GM19099 (cell line): ENCODE results near the gene AJM1.

ENCODE experiments used
- POLR2A ChIP-seq: IDR thresholded peaks from 3 replicates; pipeline ENCODE4 v1.6.1; 2011; ENCODE audit warnings: low read depth; ENCODE audit not compliant: insufficient read length; ENCODE audit errors: extremely low read depth

Gene AJM1

DNA sequence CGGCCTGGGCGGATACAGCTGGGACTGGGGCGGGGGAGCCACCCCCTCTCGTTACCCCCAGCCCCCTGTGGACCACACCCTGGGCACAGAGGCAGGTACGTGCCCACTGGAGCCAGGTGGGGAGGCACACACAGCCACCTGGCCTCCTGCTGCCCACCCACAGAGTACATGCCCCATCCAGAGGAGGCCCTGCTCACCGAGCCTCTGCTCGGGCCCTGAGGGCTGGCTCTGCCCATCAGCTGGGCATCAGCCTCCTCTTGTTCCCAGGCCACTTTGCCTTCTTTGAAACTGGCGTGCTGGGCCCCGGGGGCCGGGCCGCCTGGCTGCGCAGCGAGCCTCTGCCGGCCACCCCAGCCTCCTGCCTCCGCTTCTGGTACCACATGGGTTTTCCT is 16.2 kb downstream of the AJM1 start:
- TF ChIP-seq POLR2A, result no peak

DNA sequence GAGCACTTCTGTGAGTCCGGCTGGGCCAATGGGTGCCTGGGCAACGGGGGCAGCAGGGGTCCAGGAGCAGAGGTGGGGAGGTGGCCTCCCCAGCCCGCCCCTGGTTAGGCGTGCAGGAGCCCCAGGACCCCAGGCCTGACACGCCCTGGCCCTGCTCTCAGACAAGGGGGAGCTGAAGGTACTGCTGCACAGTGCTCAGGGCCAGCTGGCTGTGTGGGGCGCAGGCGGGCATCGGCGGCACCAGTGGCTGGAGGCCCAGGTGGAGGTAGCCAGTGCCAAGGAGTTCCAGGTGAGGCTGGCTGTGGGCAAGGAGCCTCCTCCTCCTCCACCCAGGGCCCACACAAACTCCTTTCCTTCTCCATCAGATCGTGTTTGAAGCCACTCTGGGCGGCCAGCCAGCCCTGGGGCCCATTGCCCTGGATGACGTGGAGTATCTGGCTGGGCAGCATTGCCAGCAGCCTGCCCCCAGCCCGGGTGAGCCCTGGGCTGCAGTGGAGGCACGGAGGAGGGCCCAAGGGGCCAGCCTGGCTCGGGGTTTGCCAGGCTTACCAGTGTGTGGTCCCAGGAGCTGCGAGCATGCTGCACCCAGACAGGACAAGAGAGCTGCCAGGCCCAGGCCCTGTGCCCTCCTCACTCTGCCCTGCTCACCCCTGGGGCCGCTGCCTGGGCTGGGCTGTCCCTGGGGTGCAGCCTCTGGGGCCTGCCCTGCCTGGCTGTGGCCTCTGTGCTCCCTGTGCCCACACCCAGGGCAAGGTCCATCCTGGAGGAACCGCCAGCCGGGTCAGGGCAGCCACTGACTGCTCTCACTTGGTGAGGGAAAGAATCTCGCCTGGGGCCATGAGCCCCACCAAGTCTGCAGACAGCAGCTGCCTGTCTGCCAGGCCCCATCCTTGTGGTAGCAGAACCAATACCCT is 16.8 kb downstream of the AJM1 start:
- no peak for TF ChIP-seq POLR2A

DNA sequence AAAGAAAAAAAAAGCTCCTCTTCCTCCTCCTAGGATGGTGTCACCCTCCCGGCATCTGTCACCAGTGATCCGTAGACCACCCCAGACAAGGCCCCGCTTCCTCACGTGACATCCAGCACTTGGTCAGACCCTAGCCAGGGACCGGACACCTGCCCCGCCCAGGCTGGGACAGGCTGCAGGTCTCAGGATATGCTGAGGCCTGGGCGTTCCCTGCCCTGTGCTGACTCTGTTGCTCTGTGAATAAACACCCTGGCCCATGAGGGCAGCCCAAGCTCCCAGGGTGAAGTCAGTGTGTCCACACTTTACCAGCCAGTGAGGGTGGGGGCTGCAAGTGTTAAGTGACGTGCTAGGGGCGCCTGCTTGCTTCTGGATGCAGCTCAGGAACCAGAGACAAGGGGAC is 18.3 kb downstream of the AJM1 start:
- TF ChIP-seq POLR2A, result no peak

DNA sequence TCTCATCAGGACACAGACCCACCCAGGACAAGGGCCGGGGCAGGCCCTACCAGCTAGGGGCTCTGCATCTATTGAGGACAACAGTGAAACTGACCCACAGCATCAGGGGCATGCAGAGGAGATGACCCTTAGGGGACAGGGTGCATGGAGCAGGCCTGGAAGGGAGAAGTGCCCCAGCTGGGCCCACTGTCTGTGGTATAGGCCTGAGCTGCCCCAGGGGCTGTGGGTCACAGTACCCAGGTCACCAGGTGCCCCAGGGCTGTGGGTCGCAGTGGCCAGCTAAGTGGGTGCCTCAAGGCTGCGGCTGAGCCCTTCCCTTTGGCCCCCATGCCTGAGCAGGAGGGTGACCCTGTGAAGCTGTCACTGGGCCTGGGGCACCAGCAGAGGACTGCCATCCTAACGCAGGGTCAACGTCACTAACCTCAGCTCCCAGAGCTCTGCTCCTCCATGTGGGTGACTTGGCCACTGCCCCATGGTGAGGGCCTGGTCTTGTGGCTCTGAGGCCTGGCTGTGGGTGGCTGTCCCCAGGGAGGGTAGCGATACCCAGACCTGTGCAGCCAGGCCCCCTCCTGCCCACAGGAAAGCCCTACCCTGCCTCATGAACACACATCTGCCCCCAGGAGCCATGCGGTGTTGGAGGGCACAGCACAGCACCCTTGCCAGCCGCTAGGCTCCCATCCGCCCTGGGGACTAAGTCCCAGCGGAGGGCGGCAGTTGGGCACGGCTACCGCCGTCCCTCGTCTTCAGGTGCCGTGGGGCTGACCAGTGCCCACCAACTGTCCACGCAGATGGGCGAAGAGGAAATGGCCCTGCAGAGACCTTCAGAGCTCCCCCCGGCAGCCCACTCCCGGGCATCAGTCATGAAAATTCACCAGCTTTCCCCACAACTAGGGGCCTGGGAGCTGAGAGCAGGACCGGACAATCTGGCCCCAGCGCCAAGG is 18.9 kb downstream of the AJM1 start:
- TF ChIP-seq POLR2A, result no peak

DNA sequence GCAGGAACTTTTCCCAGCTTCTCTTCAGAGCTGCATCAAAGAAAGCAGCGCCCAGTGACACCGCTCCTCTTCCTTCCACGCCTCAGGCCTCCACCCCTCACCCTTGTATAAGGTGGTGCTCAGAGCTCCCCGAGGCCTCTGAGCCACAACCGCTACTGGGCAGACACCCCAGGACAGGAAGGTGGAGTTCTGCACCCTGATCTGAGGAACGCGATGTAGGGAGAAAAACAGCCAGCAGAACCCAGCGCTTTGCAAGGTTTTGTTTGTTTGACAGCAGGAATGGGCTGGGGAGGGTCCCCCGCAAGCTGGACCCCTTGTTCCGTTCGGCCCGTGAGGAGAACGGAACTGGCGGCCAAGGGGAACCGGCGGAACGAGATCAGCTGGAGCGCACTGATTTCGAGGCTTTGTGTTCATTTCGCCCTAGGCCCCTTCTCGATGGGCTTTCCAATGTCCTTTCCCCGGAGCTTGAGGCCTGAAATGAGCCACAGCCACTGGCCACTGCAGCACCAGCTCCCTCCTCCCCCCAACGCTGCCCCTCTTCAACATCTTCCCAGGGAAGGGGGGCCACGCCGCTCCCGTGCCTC is 19.7 kb downstream of the AJM1 start:
- no peak for TF ChIP-seq POLR2A

DNA sequence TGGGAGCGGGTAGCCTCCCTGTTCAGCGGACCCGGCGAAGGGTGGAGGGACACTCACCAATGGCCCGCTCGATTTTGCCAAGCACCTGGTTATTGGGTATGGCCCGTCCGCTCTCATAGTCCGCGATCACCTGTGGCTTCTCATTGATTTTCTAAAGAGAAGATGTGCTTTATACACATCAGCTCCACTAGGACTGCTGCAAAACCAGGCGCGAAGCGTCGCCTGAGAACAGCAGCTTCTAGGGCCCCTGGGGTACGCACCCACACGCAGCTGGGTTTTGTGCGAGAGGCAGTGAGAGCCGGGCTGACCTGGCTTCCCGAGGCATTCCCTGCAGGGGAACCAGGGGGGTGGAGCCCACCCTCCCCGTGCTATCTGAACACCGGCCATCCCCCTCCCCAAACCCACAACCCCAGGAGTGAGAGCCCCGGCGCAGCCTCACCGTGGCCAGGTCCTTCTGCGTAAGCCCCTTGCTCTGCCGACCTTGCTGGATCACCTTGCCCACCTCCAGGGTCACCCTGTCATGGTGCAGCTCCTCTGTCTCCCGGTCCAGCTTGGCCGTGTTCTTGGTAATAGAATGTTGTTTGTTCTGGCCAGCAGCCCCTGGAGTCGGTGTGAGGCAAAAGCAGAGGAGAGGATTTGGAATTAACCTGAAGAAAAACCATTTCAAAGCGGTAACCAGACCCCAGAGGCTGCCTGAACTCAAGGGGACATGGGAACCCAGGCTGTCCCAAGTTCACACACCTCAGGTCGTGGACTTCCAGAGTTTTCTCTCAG is 20.8 kb downstream of the AJM1 start:
- no peak for TF ChIP-seq POLR2A

DNA sequence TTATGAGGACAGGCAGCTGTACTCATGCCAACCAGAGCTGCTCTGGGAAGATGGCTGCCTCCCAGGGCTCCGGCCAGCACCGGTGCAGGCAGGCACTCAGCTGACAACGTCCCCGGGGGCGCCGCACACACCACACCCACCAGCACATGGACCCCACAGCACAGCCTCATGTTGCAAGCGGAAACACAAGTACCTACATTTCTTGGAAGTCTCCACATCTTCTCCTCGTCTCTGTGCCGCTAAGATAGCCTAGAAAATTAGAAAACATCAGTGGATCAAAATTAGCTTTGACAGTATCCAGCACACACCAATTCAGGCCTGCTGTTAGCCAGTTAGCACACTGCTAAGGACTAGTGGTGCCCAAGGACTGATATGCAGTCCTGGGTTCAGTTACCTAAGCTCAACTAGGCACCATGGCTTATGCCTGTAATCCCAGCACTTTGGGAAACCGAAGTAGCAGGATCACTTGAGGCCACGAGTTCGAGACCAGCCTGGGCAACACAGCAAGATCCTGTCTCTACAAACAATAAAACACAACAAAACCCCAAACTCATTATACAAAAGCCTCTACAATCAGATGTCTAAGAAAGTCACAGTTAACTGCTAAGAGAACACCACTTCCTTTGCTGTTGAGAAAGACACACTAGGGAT is 21.5 kb downstream of the AJM1 start:
- TF ChIP-seq POLR2A, result no peak

DNA sequence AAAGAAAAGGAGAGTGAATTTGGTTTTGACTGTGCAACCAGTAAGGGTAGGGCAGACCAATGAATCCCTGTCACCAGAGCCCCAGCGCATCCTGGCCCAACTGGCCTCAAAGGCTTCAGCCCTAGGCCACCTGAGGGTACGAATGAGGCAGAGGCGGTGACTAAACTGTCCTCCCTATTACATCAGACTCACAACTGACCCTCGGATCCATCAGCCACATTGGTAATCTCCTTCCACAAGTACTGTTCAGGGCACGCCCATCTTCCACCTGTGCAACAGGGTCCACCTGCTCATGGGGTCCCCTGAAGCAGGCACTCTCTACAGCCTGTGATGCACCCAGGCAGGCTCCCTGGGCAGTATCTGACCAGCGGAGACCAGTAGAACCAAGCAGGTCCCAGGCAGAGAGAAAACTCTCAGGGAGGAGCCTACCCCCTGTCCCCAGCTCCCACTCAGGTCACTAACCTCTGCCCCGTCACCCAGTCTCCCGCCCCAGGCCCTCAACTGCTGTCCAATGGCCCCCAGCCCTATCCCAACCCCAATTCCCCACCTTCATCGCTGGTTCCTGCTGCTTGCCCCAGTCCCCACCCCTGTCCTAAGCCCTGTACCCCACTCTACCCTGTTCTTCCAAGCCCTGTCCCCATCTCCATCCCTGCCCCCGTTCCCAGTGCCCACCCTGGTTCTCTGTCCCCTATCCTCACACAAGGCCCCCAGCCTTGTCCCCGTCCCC is 22.9 kb downstream of the AJM1 start:
- no peak for TF ChIP-seq POLR2A

DNA sequence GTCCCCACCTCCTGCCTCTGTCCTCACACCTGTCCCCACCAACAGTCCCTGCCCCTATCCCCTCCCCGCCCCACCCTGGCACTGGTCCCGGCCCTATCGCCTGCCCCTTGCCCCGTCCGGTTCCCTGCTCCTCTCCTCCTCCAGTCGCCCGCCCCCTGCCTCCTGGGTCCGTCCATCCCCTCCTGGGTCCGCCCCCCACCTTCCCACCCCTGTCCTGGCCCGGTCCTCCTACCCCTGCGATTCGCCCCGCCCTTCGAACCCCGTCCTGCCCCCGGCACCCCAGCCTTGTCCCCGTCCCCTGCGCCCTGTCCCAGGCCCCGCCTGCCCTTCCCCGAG is 23.5 kb downstream of the AJM1 start:
- TF ChIP-seq POLR2A, result no peak

DNA sequence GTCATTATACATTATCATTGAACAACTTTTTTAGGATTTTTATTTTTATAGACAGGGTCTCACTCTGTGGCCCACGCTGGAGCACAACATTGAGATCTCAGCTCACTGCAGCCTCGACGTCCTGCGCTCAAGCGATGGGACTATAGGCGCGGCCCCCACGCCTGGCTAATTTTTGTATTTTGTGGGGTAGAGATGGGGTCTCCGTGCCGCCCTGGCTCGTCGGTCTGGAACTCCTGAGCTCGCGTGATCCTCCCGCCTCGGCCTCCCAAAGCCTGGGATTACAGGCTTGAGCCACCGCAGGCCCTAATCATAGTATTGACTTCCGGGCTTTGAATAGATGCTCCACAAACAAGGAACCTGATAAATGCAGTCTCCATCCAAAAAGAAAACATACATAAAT is 25.2 kb downstream of the AJM1 start:
- no peak for TF ChIP-seq POLR2A

DNA sequence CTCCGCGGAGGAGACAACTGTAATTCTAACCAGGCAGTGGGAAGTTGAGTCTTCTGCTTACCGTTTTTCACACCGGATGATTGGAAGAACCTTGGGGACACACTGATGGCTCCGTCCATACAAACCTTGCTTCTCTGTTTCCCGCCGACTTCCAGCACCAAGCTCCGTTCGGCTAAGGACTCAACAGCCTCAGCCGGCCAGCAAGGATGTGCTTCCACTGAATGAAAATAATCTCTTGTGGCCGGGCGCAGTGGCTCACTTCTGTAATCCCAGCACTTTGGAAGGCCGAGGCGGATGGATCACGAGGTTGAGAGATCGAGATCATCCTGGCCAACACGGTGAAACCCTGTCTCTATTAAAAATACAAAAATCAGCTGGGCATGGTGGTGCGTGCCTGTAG is 25.6 kb downstream of the AJM1 start:
- TF ChIP-seq POLR2A, result no peak

DNA sequence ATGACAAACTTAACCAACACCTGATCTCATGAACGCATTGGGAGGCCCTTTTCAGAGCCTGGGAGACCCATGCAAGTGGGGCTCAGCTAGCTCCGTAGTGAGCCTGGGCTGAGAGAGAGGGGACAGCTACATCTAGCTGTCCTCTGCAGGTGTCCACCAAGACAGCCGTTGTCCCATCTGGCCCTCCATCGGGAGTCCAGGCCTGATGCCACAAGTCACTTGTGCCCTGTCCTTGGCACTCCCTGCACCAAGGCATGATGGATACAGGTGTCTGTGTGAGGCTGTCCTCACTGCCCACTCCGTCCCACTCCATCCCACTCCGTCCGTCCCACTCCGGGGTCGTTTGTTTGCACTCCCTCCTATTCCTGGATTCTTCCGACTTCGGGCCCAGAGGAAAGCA is 26.4 kb downstream of the AJM1 start:
- no peak for TF ChIP-seq POLR2A

DNA sequence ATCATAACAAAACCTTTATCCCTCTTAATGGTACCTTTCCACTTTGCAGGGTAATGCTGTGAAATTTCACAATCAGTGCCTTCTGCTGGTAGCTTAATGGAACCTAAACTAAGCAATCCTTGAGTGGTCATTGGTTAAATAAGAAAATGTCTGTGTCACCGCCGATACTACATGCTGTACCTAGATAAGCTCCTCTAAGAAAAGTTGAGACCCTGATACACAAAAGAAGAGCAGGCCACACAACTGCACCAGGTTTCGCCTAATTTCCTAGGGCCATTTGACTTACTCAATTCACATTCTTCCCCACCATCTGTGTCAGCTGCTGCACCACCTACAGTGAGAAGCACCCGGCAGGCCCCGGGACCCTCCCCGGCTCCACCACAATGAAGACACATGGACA is 32.9 kb downstream of the AJM1 start:
- TF ChIP-seq POLR2A, result no peak

DNA sequence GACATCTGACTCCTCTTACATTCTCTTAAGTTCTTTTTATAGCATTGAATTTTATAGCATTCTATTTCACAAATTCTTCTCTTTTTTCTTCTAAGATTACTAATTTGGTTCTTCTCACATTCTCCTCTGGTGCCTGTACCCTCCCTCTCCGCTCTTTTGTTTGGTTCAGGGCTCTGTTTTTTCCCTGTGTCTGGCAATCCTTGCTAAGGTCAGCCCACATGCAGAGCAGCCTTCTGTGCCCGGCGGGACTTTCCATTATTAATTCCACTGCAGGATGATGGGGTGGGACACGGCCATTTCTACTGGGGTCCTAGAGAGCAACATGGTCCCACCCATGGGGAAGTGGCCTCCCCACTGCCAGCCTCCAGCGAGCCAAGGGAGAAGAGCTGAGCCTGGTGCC is 34.2 kb downstream of the AJM1 start:
- TF ChIP-seq POLR2A, result no peak
